ENCODE data around the gene ANK3. TPM values are rescaled to one million over a fixed set of nuclear protein-coding genes. Genes with fewer than 3 reads are reported as not detected.
"Not testable (repeated sequence)": the region's sequence is repeated elsewhere in the genome, so short reads cannot be mapped to it uniquely, and the experiment has no call there.

The ANK3 gene
- total RNA-seq, 1 experiment from 2014 or later = 15.3 TPM

DNA sequence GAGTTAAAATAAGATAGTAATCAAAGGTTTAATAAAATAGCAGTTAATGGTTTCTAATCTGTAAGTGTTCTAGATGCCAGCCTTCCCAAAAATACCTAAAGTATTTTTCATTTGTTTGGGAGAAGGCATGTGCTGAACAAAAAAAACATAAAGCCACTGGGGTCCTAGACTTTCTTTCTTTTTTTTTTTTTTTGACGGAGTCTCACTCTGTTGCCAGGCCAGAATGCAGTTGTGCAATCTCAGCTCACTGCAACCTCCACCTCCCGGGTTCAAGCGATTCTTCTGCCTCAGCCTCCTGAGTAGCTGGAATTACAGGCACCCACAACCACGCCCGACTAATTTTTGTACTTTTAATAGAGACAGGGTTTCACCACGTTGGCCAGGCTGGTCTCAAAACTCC is 97.1 kb downstream of the ANK3 start:
- DNase-seq (ENCODE audit: low read depth, low spot score); H3K9me3 ChIP-seq (ENCODE audit: control insufficient read depth in 1 of 2, insufficient read depth in 1 of 2, low read depth in 1 of 2, low read length in 2 of 2); H3K9ac ChIP-seq (ENCODE audit: low read length); ATAC-seq; POLR2A ChIA-PET; H2AFZ ChIP-seq (ENCODE audit: low read depth, low read length, poor library complexity, severe bottlenecking); H4K20me1 ChIP-seq (ENCODE audit: insufficient read depth); H3K9me2 ChIP-seq (ENCODE audit: insufficient read depth); BruUV-seq (replicated peaks); H3K4me1 ChIP-seq (ENCODE audit: control insufficient read depth in 1 of 2, insufficient read depth in 2 of 2, low read length in 2 of 2); CTCF ChIA-PET; H3K4me3 ChIP-seq (replicated peaks in 1 of 2; ENCODE audit: low read depth in 1 of 2, low read length in 2 of 2); intact Hi-C loops (cut with micrococcal nuclease); H3K27ac ChIP-seq (ENCODE audit: low read depth, low read length); H3K36me3 ChIP-seq (ENCODE audit: control insufficient read depth in 1 of 2, insufficient read depth in 2 of 2, low read length in 2 of 2); RAD21 ChIA-PET (ENCODE audit: low non-redundant PET in 1 of 2, low total read pairs in 2 of 2, uncharacterized antibody in 2 of 2, unreplicated experiment in 2 of 2); H3K27me3 ChIP-seq (ENCODE audit: insufficient read depth, low read length); H3K4me2 ChIP-seq (ENCODE audit: low read length); H3K79me2 ChIP-seq (ENCODE audit: insufficient read depth, low read length): not testable (repeated sequence)

DNA sequence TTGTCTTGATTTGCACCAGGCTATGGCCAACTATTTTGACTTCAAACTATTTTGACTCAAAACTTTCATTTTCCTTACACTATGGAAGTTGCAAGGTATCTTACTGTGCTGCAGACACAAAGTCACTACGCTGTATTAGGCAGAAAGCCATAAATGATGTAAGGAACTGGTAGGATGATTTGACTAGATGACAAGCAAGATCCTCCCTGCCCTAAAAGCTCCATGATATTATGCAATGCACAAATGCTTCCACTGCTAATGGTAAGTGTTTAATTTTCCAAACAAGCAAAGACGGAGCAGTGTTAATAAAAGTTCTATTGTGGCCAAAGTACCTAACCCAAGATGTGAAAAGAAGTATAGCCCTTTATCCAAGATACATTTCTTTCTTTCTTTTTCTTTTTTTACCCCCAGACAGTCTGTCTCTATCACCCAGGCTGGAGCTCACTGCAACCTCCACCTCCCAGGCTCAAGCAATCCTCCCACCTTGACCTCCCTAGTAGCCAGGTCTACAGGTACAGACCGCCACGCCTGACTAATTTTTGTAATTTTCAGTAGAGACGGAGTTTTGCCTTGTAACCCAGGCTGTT is 98.2 kb downstream of the ANK3 start:
- H3K9me3 ChIP-seq (ENCODE audit: control insufficient read depth in 1 of 2, insufficient read depth in 1 of 2, low read depth in 1 of 2, low read length in 2 of 2) = no peaks in the 10 kb centered on the region
- no peak overlapping the region for H3K9ac ChIP-seq (ENCODE audit: low read length)
- DNase-seq (ENCODE audit: low read depth, low spot score) (no peak), ATAC-seq (no peak)
- H3K27ac ChIP-seq (ENCODE audit: low read depth, low read length) = no peak overlapping the region
- no peaks in the 10 kb centered on the region for H3K36me3 ChIP-seq (ENCODE audit: control insufficient read depth in 1 of 2, insufficient read depth in 2 of 2, low read length in 2 of 2)
- no peaks in the 10 kb centered on the region for H3K27me3 ChIP-seq (ENCODE audit: insufficient read depth, low read length)
- intact Hi-C loops (cut with micrococcal nuclease) = no loop called here
- H3K4me2 ChIP-seq (ENCODE audit: low read length) = no peak overlapping the region
- no peaks in the 10 kb centered on the region for H3K79me2 ChIP-seq (ENCODE audit: insufficient read depth, low read length)
- POLR2A ChIA-PET = no interaction called here
- BruUV-seq (replicated peaks) = no TSS peak
- RAD21 ChIA-PET (ENCODE audit: low non-redundant PET in 1 of 2, low total read pairs in 2 of 2, uncharacterized antibody in 2 of 2, unreplicated experiment in 2 of 2) = no interaction called here
- H4K20me1 ChIP-seq (ENCODE audit: insufficient read depth) = no peaks in the 10 kb centered on the region
- no peak overlapping the region for H2AFZ ChIP-seq (ENCODE audit: low read depth, low read length, poor library complexity, severe bottlenecking)
- H3K4me3 ChIP-seq (replicated peaks in 1 of 2; ENCODE audit: low read depth in 1 of 2, low read length in 2 of 2) = no peak overlapping the region
- no peaks in the 10 kb centered on the region for H3K4me1 ChIP-seq (ENCODE audit: control insufficient read depth in 1 of 2, insufficient read depth in 2 of 2, low read length in 2 of 2)
- no peaks in the 10 kb centered on the region for H3K9me2 ChIP-seq (ENCODE audit: insufficient read depth)
- TF ChIP-seq SRF (IDR thresholded peaks at IDR 0.05; ENCODE audit: low read depth) (no peak), SIN3A (IDR thresholded peaks at IDR 0.05; ENCODE audit: low read depth) (no peak)
- CTCF ChIA-PET = no interaction called here

DNA sequence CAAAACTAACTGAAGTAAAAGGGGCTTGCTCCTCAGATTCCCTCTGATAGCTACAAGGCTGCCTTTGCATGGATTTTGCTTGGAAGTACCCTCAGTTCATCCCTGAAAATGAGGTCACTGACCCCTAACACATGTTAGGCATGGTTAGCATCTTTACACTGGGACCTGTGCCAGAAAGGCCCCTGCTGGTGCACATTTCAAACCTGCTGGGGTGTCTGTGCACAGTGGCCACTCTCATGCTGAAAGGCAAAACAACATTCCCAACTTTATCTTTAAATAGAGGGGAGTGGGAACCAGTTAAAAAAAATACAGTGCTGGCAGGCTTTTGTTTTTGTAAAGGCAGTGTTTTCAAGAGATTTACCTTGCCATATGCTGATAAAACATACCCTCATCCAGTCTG is 99.1 kb downstream of the ANK3 start:
- no peak overlapping the region for H3K9ac ChIP-seq (ENCODE audit: low read length)
- H3K9me3 ChIP-seq (ENCODE audit: control insufficient read depth in 1 of 2, insufficient read depth in 1 of 2, low read depth in 1 of 2, low read length in 2 of 2) = no peaks in the 10 kb centered on the region
- no peaks in the 10 kb centered on the region for H3K79me2 ChIP-seq (ENCODE audit: insufficient read depth, low read length)
- H3K4me2 ChIP-seq (ENCODE audit: low read length) = no peak overlapping the region
- H3K27me3 ChIP-seq (ENCODE audit: insufficient read depth, low read length) = no peaks in the 10 kb centered on the region
- DNase-seq (ENCODE audit: low read depth, low spot score) = no peak
- no peaks in the 10 kb centered on the region for H4K20me1 ChIP-seq (ENCODE audit: insufficient read depth)
- ChIA-PET CTCF (no interaction called here), POLR2A (no interaction called here), RAD21 (ENCODE audit: low non-redundant PET in 1 of 2, low total read pairs in 2 of 2, uncharacterized antibody in 2 of 2, unreplicated experiment in 2 of 2) (no interaction called here)
- no TSS peak for BruUV-seq (replicated peaks)
- TF ChIP-seq POLR2AphosphoS5 (IDR thresholded peaks at IDR 0.05; ENCODE audit: low read depth, low read length) (no peak), ZFX (IDR thresholded peaks at IDR 0.05) (no peak), RAD21 (IDR thresholded peaks at IDR 0.05; ENCODE audit: low read depth) (no peak), TCF7L2 (IDR thresholded peaks at IDR 0.05; ENCODE audit: borderline replicate concordance, extremely low read depth, insufficient read depth, insufficient read length) (no peak), SIN3A (IDR thresholded peaks at IDR 0.05; ENCODE audit: low read depth) (no peak)
- TF ChIP-seq, protein P1, sequence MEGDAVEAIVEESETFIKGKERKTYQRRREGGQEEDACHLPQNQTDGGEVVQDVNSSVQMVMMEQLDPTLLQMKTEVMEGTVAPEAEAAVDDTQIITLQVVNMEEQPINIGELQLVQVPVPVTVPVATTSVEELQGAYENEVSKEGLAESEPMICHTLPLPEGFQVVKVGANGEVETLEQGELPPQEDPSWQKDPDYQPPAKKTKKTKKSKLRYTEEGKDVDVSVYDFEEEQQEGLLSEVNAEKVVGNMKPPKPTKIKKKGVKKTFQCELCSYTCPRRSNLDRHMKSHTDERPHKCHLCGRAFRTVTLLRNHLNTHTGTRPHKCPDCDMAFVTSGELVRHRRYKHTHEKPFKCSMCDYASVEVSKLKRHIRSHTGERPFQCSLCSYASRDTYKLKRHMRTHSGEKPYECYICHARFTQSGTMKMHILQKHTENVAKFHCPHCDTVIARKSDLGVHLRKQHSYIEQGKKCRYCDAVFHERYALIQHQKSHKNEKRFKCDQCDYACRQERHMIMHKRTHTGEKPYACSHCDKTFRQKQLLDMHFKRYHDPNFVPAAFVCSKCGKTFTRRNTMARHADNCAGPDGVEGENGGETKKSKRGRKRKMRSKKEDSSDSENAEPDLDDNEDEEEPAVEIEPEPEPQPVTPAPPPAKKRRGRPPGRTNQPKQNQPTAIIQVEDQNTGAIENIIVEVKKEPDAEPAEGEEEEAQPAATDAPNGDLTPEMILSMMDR (IDR thresholded peaks at IDR 0.05 in 2 of 3, conservative IDR thresholded peaks at IDR 0.05 in 1 of 3; ENCODE audit: borderline replicate concordance in 1 of 3, insufficient read depth in 1 of 3, low read depth in 2 of 3, low read length in 2 of 3) = no peak
- no peaks in the 10 kb centered on the region for H3K36me3 ChIP-seq (ENCODE audit: control insufficient read depth in 1 of 2, insufficient read depth in 2 of 2, low read length in 2 of 2)
- no peak overlapping the region for H3K4me3 ChIP-seq (replicated peaks in 1 of 2; ENCODE audit: low read depth in 1 of 2, low read length in 2 of 2)
- no peaks in the 10 kb centered on the region for H3K4me1 ChIP-seq (ENCODE audit: control insufficient read depth in 1 of 2, insufficient read depth in 2 of 2, low read length in 2 of 2)
- intact Hi-C loops (cut with micrococcal nuclease) = no loop called here
- no peak overlapping the region for H3K27ac ChIP-seq (ENCODE audit: low read depth, low read length)
- no peaks in the 10 kb centered on the region for H3K9me2 ChIP-seq (ENCODE audit: insufficient read depth)
- H2AFZ ChIP-seq (ENCODE audit: low read depth, low read length, poor library complexity, severe bottlenecking) = no peak overlapping the region
- ATAC-seq = no peak
